Measurements from ENCODE around the gene OR4D9.

OR4D9 gene

GRCh38 chr11:59550842-59551658 lies 39.7 kb downstream of the OR4D9 start:
- DNase-seq, result peak; percentile 41

- DNase-seq, result no peak
These were observed 40.6 kb downstream of the OR4D9 start for GRCh38 chr11:59551659-59552521.

- DNase-seq, result no peak
These were observed 41.5 kb downstream of the OR4D9 start for GRCh38 chr11:59552844-59553243.

- DNase-seq, result no peak
These were observed 42.0 kb downstream of the OR4D9 start for GRCh38 chr11:59553323-59553722.

GRCh38 chr11:59555601-59556114 lies 44.3 kb downstream of the OR4D9 start:
- no peak for DNase-seq

- DNase-seq, result no peak
These were observed 45.0 kb downstream of the OR4D9 start for GRCh38 chr11:59556115-59556916.

GRCh38 chr11:59556917-59557348 lies 45.6 kb downstream of the OR4D9 start:
- DNase-seq, result no peak

- DNase-seq, result no peak
These were observed 46.9 kb downstream of the OR4D9 start for GRCh38 chr11:59558270-59558643.

GRCh38 chr11:59559886-59560285 lies 48.5 kb downstream of the OR4D9 start:
- DNase-seq, result no peak

- DNase-seq, result no peak
These were observed 49.0 kb downstream of the OR4D9 start for GRCh38 chr11:59560290-59560701.

- peak; percentile 22 for DNase-seq
These were observed 49.5 kb downstream of the OR4D9 start for GRCh38 chr11:59560702-59561473.

GRCh38 chr11:59562292-59562691 lies 51.0 kb downstream of the OR4D9 start:
- no peak for DNase-seq
